Endothelial cell of umbilical vein (primary cell): Measurements from ENCODE around the gene NIPBL.

Experiments
- FOS ChIP-seq: IDR thresholded peaks from 2 replicates; pipeline ENCODE4 v1.6.1; 2011; ENCODE audit warnings: mild to moderate bottlenecking, low read length, moderate library complexity, borderline replicate concordance; ENCODE audit not compliant: insufficient read depth
- MYC ChIP-seq: IDR thresholded peaks from one replicate; pipeline ENCODE4 v1.6.1; 2011; ENCODE audit warnings: mild to moderate bottlenecking, low read depth, low read length
- POLR2A ChIP-seq: IDR thresholded peaks from 2 replicates; pipeline ENCODE4 v1.6.1; 2012; ENCODE audit warnings: low read depth, mild to moderate bottlenecking, control low read depth, low read length
- POLR2AphosphoS5 ChIP-seq: IDR thresholded peaks from 2 replicates; pipeline ENCODE4 v1.6.1; 2012; ENCODE audit warnings: low read depth, mild to moderate bottlenecking, control low read depth, low read length, moderate library complexity; ENCODE audit not compliant: insufficient read depth
- TF ChIP-seq, protein P1 (sequence below), 2 donors: IDR thresholded peaks; 1 replicate in 1 of 2; 2 replicates in 1 of 2; pipeline ENCODE4 v1.5.1; 2011; ENCODE audit warnings: low read length in 2 of 2, mild to moderate bottlenecking in 2 of 2, moderate library complexity in 2 of 2, control low read depth in 1 of 2, inconsistent platforms in 1 of 2, low read depth in 1 of 2; ENCODE audit not compliant: insufficient read depth in 1 of 2; ENCODE audit errors: extremely low read depth in 1 of 2

DNA sequence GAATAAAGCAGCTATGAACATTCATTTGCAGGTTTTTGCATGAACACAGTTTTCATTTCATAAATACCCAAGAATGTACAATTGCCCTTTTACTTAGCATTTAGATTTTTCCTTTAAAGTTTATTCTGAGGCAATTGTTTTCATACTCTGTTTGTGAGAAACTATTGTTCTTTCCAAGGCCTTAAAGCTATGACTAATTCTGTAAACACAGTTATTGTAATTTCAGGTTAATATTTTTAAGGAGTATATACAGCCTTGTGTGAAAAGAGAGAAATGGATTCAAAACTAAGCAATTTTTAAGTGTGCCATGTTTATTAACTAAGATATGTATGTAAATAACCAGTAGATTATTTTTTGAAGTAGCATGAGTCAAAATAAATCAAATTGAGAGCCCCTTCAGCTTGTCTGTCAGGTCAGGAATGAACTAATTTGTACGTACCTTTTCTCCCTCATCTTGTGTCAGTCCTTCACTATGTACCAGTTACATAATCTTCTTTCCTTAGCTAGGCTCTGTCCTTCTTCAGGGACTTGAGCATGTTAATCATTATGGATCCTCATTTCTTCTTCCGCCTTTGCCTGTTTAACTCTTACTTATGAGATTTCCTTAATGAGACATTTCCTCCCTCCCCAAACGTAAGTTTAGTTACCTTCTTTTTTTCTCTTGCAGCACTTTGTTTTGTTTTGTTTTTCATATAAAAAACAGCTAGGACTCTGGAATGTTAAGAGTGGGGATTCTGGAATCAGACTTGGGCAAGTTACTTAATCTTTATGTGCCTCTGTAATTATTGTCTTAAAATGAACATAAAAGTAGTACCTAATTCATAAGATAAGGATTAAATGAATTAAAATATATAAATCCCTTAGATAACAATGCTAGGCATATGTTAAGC is 63.6 kb downstream of the NIPBL start:
- TF ChIP-seq, protein P1, sequence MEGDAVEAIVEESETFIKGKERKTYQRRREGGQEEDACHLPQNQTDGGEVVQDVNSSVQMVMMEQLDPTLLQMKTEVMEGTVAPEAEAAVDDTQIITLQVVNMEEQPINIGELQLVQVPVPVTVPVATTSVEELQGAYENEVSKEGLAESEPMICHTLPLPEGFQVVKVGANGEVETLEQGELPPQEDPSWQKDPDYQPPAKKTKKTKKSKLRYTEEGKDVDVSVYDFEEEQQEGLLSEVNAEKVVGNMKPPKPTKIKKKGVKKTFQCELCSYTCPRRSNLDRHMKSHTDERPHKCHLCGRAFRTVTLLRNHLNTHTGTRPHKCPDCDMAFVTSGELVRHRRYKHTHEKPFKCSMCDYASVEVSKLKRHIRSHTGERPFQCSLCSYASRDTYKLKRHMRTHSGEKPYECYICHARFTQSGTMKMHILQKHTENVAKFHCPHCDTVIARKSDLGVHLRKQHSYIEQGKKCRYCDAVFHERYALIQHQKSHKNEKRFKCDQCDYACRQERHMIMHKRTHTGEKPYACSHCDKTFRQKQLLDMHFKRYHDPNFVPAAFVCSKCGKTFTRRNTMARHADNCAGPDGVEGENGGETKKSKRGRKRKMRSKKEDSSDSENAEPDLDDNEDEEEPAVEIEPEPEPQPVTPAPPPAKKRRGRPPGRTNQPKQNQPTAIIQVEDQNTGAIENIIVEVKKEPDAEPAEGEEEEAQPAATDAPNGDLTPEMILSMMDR (IDR thresholded peaks at IDR 0.05; ENCODE audit: extremely low read depth in 1 of 2, insufficient read depth in 1 of 2, low read depth in 1 of 2, low read length in 2 of 2): no peak
- no peak for TF ChIP-seq POLR2A
- TF ChIP-seq POLR2AphosphoS5: no peak
- TF ChIP-seq FOS: peak; percentile 51
- no peak for TF ChIP-seq MYC
